D721Med (cell line): ENCODE results near the gene CPB2.

Experiments used
- DNase-seq: peaks from one replicate; pipeline ENCODE4 v3.0.0; 2011; ENCODE audit warnings: low spot score; ENCODE audit not compliant: insufficient read length
- FAIRE-seq: peaks from 2 replicates; lab custom pipeline; 2011; peaks lifted over from hg19 to GRCh38; lab: Jason Lieb, UNC
- TF ChIP-seq, protein P1 (sequence below): IDR thresholded peaks from 2 replicates; pipeline ENCODE4 v1.5.1; 2012; ENCODE audit warnings: mild to moderate bottlenecking, control low read depth; ENCODE audit not compliant: insufficient read depth; ENCODE audit errors: missing control alignments

Gene CPB2

DNA sequence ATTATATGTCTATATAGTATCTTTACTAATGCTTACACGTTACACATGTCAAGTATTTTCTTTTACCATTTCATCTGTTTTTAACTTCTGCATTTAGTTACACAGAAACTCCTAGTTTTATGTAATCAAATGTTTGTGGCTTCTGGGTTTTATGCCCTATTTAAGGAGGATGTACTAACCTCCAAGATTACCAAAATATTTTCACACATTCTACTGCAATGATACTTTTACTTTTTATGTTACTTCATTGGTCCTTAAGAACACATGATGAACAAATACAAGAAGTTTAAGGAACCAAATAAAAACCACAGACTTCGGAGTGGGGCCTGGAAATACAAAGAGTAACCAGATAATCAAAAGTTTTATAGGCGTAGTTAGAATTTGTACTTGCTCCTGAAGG, 89.5 kb downstream of the CPB2 start:
- DNase-seq (no peak), FAIRE-seq (peak; percentile 60)
- TF ChIP-seq, protein P1, sequence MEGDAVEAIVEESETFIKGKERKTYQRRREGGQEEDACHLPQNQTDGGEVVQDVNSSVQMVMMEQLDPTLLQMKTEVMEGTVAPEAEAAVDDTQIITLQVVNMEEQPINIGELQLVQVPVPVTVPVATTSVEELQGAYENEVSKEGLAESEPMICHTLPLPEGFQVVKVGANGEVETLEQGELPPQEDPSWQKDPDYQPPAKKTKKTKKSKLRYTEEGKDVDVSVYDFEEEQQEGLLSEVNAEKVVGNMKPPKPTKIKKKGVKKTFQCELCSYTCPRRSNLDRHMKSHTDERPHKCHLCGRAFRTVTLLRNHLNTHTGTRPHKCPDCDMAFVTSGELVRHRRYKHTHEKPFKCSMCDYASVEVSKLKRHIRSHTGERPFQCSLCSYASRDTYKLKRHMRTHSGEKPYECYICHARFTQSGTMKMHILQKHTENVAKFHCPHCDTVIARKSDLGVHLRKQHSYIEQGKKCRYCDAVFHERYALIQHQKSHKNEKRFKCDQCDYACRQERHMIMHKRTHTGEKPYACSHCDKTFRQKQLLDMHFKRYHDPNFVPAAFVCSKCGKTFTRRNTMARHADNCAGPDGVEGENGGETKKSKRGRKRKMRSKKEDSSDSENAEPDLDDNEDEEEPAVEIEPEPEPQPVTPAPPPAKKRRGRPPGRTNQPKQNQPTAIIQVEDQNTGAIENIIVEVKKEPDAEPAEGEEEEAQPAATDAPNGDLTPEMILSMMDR = no peak

DNA sequence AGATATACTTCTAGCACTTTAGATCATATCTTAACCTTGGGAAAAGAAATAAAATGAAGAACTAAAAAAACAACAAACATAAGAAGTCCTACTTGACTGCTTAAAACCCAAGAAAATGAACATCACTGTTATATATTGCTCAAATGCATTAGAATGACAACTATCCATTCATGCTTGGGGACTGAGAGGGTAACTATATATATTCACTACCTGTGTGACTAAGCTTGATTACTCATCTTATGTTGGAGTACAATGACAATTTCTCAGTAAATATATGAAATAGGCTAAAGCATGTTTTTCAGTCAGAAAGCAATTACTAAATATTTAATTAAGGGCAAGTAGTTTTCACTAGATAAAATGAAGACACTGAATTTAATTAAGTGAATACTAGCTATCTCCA, 92.4 kb downstream of the CPB2 start:
- no peak for DNase-seq
- FAIRE-seq = no peak
- TF ChIP-seq, protein P1 = no peak

DNA sequence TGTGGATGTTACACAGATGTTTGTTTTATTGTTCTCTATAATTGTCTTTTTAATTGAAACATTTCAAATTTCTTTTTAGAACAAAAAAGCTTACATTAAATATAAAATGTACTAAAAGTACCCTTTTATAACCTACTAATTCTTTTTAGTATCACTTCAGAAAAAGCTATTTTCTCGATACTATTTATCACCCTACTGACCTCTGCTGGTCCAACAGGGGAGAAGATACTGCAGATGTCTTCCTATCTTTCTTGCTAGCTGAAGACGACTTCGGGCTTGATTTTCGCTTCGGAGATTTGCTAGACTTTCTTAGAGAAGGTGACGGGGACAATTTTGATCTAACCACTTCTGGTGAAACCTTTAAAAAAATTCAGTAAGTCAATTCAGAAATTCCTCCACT, 94.7 kb downstream of the CPB2 start:
- FAIRE-seq (no peak), DNase-seq (no peak)
- TF ChIP-seq, protein P1 = peak; percentile 33

DNA sequence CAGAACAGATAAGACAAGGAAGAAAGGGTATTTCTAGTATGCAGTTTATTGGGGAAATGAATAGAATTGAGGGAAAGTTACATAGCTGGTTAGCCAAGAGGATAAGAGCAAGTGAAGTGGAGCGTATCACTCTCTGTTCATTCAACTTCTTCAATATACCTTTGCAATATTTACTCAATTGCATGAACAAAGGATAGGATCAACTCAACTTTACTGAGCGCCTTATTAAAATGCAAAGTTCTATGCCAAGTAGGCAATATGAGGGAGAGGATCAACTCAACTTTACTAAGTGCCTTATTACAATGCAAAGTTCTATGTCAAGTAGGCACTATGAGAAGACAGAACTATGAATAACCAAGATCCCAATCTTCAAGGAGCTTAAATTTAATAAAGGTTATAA, 96.2 kb downstream of the CPB2 start:
- no peak for DNase-seq
- no peak for FAIRE-seq

DNA sequence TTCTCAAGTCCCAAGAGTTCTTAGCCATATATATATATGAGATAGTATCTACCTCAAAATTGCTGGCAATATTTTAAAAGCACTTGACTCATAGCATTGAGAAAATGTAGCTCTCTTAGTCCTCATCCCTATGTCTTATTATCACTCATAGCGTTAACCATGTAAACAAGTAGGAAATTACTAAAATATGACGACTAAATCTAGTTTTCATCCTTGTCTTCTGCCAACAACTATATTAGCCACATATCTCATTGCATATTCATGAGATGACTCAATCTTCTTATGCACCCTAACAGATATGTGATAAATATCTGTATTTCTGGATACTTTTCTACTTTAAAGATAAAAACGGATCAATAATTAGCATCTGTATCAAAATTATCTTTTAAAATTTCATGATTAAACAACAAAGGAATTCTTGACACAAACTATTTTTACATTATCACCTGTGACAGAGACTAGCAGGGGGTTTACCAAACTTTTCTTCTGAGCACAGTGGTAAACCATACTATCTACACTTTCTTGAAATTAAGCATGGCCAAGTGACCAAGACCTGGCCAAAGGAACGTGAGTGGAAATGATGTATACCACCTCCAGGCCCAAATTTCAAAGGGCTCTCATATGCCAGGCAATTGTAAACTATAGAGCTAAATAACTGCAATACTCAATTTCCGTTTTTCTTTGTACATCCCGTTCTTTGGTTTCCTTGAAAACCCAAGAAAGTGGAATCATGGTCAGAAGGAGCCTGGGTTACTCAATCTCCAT, 98.0 kb downstream of the CPB2 start:
- DNase-seq (no peak), FAIRE-seq (peak; percentile 11)
- TF ChIP-seq, protein P1 = no peak

More for the DNA sequence above, 96.2 kb downstream of the CPB2 start:
- TF ChIP-seq, protein P1 = no peak

DNA sequence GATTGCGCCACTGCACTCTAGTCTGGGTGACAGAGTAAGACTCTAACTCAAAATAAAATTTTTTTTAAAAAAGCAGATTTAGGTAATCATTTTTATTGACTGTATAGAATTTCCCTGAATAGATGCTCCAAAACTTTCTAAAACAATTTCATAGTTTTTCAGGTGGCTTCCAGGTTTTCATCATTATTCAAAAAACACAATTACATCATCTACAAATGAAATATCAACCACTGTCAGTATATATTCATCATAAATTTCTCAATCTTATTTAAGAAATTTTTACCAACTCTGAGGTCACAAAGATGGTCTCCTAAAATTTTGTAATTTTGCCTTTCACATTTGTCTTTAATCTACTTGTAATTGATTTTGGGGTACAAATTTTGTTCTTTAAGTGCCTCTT, 100.3 kb downstream of the CPB2 start:
- FAIRE-seq (no peak), DNase-seq (no peak)
- TF ChIP-seq, protein P1 = no peak
